Measurements from ENCODE around the gene PDE6H. TPM values are rescaled to one million over a fixed set of nuclear protein-coding genes. Genes with fewer than 3 reads are reported as not detected.

The PDE6H gene
- not detected in 2 replicates for total RNA-seq

DNA sequence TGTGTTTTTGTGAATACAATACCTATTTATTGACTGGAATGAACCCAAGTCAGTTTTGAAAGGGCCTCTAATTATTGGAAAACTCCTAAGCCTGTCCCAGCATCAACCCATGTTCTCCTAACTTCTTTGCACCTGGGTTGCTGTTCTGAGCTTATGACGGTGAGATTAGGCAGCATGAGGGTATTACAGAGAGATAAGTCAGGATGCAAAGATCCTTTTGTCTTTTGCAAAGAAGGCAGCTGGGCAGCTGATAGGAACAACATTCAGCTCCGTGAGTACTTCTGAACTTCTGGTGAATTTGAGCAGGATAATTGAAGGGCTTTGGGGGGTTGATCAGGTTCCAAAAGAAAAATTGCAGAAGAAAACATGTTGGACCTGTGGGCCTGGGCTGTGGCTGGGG lies at the start of gene PDE6H:
TSS of gene PDE6H (plus strand) at position 227 of the 400 bp plus-strand sequence. CDS start 4,971 bp downstream, outside the sequence.

DNA sequence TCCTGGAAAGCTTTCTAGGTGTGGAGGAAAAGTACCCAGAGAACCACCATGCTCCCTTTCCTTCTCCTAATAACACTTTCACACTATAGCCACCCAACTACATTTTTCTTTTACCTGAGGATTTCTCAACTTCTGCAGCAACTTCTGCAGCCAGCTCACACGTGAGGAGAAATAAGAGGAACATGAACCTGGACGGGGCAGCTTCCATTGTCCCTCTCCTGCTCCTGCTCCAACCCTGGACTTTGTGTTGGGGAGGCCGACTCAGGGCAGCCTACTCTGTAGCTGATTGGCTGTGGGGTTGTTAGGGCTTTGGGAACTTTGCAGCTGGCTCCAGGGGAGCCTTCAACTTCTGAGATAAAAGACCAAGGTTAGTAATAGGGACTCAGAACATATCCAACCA lies 34.5 kb upstream of the PDE6H start, which contains the start of gene ERP27:
TSS of gene ERP27 (minus strand) at position 237 of the 400 bp plus-strand sequence. CDS start at position 208, 29 bp downstream.

DNA sequence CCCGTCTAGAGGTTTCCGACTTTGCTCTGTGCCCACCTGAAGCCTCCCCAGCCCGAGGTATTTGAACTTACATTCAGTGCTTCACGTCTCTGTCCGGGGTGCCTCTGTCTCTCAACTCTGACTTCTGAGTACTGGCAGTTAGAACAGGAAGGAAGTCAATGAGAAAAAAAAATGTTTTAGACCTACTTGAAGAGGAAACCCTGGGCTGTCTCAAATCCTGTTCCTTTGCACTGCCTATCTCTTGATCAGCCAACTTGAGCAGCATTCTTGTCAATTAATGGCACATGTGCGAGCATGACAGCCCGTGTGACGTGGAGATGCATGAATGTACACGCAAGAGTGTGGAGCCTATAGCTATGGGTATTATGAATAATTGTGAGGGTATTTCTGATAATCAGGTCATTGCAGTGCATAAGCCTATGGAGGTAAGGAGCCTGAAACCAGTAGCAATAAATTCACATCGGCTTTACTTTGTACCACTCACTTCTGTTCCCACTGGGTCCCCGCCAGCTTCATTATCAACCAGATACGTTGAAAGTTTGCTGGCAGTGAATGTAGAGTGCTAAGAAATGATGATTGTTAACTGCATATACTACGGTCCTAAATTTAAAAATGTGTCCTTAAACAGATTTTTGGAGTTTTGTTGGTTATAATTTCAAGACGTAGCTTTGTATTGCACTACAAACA lies 11.2 kb upstream of the PDE6H start, which contains the start of gene ARHGDIB:
TSS of gene ARHGDIB (minus strand) at position 136 of the 687 bp plus-strand sequence. CDS start 10,889 bp downstream, outside the sequence.

Other genes starting within 250 kb of the PDE6H start
- gene WBP11, start 169.6 kb upstream of the PDE6H start, total RNA-seq: 9.6 and 14.9 TPM in 2 replicates
- gene C12orf60, start 169.4 kb upstream of the PDE6H start, total RNA-seq: 1.3 and 2.7 TPM in 2 replicates
- gene SMCO3, start 158.9 kb upstream of the PDE6H start, total RNA-seq: not detected in 2 replicates
- not detected in 2 replicates for gene ART4, start 129.5 kb upstream of the PDE6H start, total RNA-seq
- not detected in 2 replicates for gene MGP, start 87.2 kb upstream of the PDE6H start, total RNA-seq
- 0.34 and 3.6 TPM in 2 replicates for gene ERP27, start 34.5 kb upstream of the PDE6H start, total RNA-seq
- gene ARHGDIB, start 11.4 kb upstream of the PDE6H start, total RNA-seq: 0.68 and 4.8 TPM in 2 replicates
- under 0.01 and 0.36 TPM in 2 replicates for gene RERG, start 248.4 kb downstream of the PDE6H start, total RNA-seq

All from nasal cavity respiratory epithelium epithelial cell of viscerocranial mucosa (primary cell).